Psoas muscle (tissue), 8 donors: ENCODE results near the gene WASHC4. TPM values are rescaled to one million over a fixed set of nuclear protein-coding genes. Genes with fewer than 3 reads are reported as not detected.

Experiments used
- ATAC-seq, 4 donors: fragments of 200-7000 bp; cut with Tn5 transposase; one replicate each; pipeline ENCODE4 v1.9.1; 2020; ENCODE audit warnings: moderate library complexity in 3 of 4, mild to moderate bottlenecking in 2 of 4
- DNase-seq, 2 donors: peaks; one replicate each; pipeline ENCODE4 v3.0.0-alpha.2; 2020
- H3K27ac ChIP-seq: fragments of 200-600 bp; one replicate; pipeline ENCODE4 v1.8.0; 2022
- H3K27me3 ChIP-seq, 3 donors: fragments of 200-600 bp in 1 of 3; one replicate each; pipeline versions ENCODE4 v1.6.1 to v1.8.0; 2013 to 2022; ENCODE audit warnings: low read length in 2 of 3, mild to moderate bottlenecking in 2 of 3, moderate library complexity in 1 of 3; ENCODE audit not compliant: insufficient read depth in 3 of 3
- H3K36me3 ChIP-seq, 2 donors: fragments of 200-600 bp in 1 of 2; one replicate each; pipeline versions ENCODE4 v1.6.1 to v1.8.0; 2013 to 2022; ENCODE audit warnings: low read depth in 1 of 2, mild to moderate bottlenecking in 1 of 2, moderate library complexity in 1 of 2; ENCODE audit not compliant: insufficient read depth in 1 of 2
- H3K4me1 ChIP-seq: fragments of 200-600 bp; one replicate; pipeline ENCODE4 v1.8.0; 2022
- H3K4me3 ChIP-seq: fragments of 200-600 bp; one replicate; pipeline ENCODE4 v1.8.0; 2022; ENCODE audit warnings: mild to moderate bottlenecking
- H3K9me3 ChIP-seq: fragments of 200-600 bp; one replicate; pipeline ENCODE4 v1.8.0; 2022
- CTCF ChIP-seq: fragments of 200-600 bp; IDR thresholded peaks from one replicate; pipeline ENCODE4 v1.8.0; 2022; ENCODE audit warnings: antibody characterized with exemption
- WGBS, 3 donors: extraction: QIAGEN DNeasy Blood & Tissue Kit; methylation state at CpG; one replicate each; pipeline versions ENCODE4 v1.1.6 to v1.1.7; 2013; 5-methylcytosine and 5-hydroxymethylcytosine counted together
- intact Hi-C, 2 donors: fragments of 100-400 bp; cut with DNase I; formaldehyde crosslinking; loops; one replicate each; pipeline versions ENCODE4 v1.11.0 to v1.14.2; 2022
- polyA plus RNA-seq, 3 donors: library from polyadenylated mRNA; stranded (reverse); fragments of 200-250 nt; gene quantifications; one replicate each; pipeline ENCODE4 v1.2.3, GENCODE V29; 2013
- total RNA-seq, 4 donors: library from RNA; stranded (reverse); fragmentation: NEBNext Ultra II Directional in 2 of 4; extraction: Animal tissue kit (Norgen Biotek cat#: 25700) in 2 of 4; gene quantifications; one replicate each; pipeline versions ENCODE4 v1.2.1 to v1.2.4, GENCODE V29; 2021 to 2023
- donor health status: healthy with polysubstance abuse.
- donor health status: DM: no; HTN: no; CAD: no; lungs with moderate emphysema.
- donor health status: Bipolar disorder and iron deficiency.
- donor health status: healthy.
- donor health status: DM: yes; HTN: yes; CAD: no.
- donor health status: DM: no; HTN: no; CAD: no.
- donor health status: DM: no; HTN: no; CAD: no.
- donor health status: DM: yes; HTN: yes; CAD: no.

The WASHC4 gene
- total and polyA plus RNA-seq, 7 donors: 9.0 to 32.6 (median 21.8) TPM

- intact Hi-C loops: loop anchor here in 1 of 2 donors (5.0 kb wide), 1 partner anchor 970 kb away; the partner anchor contains the start of gene NFYB
- no peak for TF ChIP-seq CTCF
- WGBS, 3 donors: 0 to 2% (median 1%) methylated on average over 15 of the region's 15 CpGs
Observed at GRCh38 chr12:105107171-105107493, 399 bp upstream of the WASHC4 start.

GRCh38 chr12:105109465-105110212, 2.1 kb downstream of the WASHC4 start:
- Histone ChIP-seq H3K9me3 (no peaks in the 10 kb centered on the region), H3K27ac (peak overlapping the region; percentile 97), H3K4me3 (peak overlapping the region; percentile 96), H3K27me3 (no peaks in the 10 kb centered on the region), H3K4me1 (peaks cover 40% of the 10 kb centered on the region), H3K36me3 (peaks cover 0 to 22% of the 10 kb centered on the region in 2 donors)
- ATAC-seq: no peak
- 57 to 65% (median 57%) methylated on average over 13 of the region's 13 CpGs for WGBS, 3 donors
- intact Hi-C loops: loop anchor here (5.0 to 10.0 kb wide), 4 partner anchors 43 to 1175 kb away; partner anchors contain the start of genes HSP90B1 (in 1 of the 2) and NFYB (in 1 of the 2)
- TF ChIP-seq CTCF: no peak
- DNase-seq: no peak

More at GRCh38 chr12:105107171-105107493, 399 bp upstream of the WASHC4 start:
- Histone ChIP-seq H3K27ac (peak overlapping the region; percentile 97), H3K27me3 (no peaks in the 10 kb centered on the region), H3K9me3 (no peaks in the 10 kb centered on the region), H3K36me3 (peaks cover 0 to 6% of the 10 kb centered on the region in 2 donors), H3K4me1 (peaks cover 29% of the 10 kb centered on the region), H3K4me3 (peak overlapping the region; percentile 96)
- DNase-seq (no peak), ATAC-seq (peak; percentile 47 to 68 (median 57))

- DNase-seq: no peak
- no peak for TF ChIP-seq CTCF
- Histone ChIP-seq H3K27ac (no peak overlapping the region), H3K4me1 (peaks cover 40% of the 10 kb centered on the region), H3K27me3 (no peaks in the 10 kb centered on the region), H3K36me3 (peaks cover 0 to 34% of the 10 kb centered on the region in 2 donors), H3K4me3 (peak overlapping the region; percentile 96), H3K9me3 (no peaks in the 10 kb centered on the region)
- 73 to 77% (median 77%) methylated on average over 4 of the region's 4 CpGs for WGBS, 3 donors
- intact Hi-C loops: loop anchor here in 1 of 2 donors (5.0 to 10.0 kb wide), 3 partner anchors 41 to 1176 kb away; partner anchors contain the start of gene HSP90B1
- ATAC-seq: no peak
Observed at GRCh38 chr12:105110851-105111250, 3.3 kb downstream of the WASHC4 start.

- H3K36me3 ChIP-seq: peaks cover 2 to 56% of the 10 kb centered on the region in 2 donors
- no peak overlapping the region for H3K4me3 ChIP-seq
- DNase-seq: no peak
- no peaks in the 10 kb centered on the region for H3K27me3 ChIP-seq
- intact Hi-C loops: loop anchor here in 1 of 2 donors (5.0 to 10.0 kb wide), 3 partner anchors 39 to 1178 kb away; partner anchors contain the start of gene HSP90B1
- no peak for TF ChIP-seq CTCF
- H3K4me1 ChIP-seq: peaks cover 36% of the 10 kb centered on the region
- no peak overlapping the region for H3K27ac ChIP-seq
- 84 to 89% (median 88%) methylated on average over 3 of the region's 3 CpGs for WGBS, 3 donors
- no peak for ATAC-seq
- no peaks in the 10 kb centered on the region for H3K9me3 ChIP-seq
Observed at GRCh38 chr12:105113094-105113493, 5.6 kb downstream of the WASHC4 start.
